Dedifferentiated amniotic fluid mesenchymal stem cell (primary cell): ENCODE data around the gene HLA-DOA.

Source experiments
- DNase-seq: peaks from one replicate; pipeline ENCODE4 v3.0.0-alpha.2; 2016; ENCODE audit errors: extremely low spot score

HLA-DOA gene

DNA sequence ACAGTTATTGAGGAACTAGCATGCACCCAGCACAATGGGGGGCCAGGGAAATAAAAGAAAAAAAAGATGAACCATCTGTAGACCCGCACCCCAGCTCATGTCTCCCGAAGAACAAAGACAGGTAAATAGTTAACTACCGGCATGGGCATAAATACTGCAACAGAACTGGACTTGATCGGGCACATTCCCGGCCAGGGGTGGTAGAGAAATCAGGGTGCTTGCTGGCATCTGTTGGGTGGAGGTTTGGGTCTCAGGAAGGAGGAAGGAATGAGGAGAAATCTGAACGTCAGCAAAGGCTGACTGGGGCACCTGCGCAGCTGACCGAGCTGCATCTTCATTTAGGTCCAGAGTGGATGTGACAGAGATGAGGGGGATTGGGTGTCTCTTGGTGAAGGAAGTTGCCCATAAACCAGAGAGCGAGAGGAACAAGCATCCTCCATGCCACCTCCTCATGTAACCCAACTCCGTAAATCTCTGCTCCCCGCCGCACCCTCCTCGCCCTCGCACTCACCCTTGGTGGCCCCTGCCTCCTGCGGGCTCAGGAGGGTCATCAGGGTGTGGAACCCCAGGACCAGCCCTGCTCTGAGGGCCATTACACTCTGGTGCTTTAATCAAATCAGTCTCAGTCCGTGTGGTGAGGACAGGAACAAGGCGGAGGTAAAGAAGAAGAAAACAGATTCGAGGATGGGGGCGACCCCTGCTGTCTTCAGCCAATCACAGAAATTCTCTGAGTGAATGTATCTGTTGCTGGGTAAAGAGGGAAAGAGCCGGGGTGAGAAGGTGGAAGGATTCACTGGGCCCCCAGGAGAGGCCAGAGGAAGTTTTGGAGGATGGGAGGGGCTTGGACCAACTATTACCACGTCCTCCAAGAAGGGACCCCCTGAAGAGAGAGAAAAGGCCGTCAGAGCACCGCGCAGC, at the start of gene HLA-DOA:
Gene HLA-DOA (minus strand): TSS at position 648 of the 918 bp plus-strand sequence.
- no peak for DNase-seq

DNA sequence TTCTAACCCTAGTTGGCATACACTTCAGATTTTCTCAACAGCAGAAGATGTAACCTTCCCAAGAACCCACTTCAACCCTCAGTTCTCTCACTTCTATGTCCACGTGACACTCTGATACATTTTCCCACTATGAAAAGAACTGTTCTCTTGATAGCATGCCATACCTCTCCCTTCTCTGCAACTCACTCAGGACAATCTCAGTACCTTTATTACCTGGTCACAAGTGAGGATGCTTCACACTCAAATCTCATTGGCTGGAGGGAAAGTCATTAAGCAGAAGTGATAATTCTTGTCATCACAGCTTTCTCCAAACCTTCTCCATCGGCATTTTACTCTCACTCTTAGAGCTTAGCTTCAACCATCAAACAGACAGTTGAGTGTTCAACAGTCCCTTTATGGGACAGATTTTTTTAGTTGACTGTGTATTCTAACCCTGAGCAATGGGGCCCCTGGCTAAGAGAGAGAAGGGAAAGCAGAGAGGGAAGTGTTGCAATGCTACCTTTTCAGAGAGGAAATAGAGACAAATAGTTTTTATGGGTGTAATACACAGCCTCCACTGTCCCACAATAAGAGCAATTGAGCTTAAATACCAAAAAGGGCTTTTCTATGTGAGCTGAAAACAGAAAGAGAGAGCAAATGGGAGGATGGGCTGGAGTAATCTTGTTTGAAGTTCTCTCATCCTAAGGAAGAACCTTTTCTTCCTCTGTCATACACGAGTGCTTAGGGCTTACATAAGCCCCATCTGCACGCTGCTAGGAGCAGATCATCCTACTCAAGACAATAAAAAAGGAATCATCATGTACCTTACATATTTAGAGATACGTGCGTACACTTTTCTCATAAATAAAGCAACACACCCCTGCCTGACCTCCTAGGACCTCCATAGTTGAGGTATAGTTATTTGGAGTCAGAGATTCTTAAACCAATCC, 48.1 kb upstream of the HLA-DOA start:
- DNase-seq, result no peak

DNA sequence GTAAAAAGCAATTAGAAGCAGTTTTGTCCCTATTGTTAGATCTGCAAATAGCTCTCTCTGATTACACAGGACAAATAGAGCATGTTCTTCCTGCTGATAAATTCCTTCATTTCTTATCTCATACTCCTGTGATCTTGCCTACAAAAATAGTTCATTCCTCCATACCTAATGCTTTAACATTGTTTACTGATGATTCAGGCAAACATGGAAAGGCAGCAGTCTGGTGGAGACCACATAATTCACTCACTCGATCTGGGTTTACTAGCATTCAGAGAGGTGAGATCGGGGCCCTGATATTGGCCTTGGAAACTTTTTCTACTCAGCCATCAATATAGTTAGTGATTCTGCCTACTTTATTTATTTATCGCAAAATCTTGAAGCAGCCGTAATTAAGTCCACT, 43.8 kb upstream of the HLA-DOA start:
- no peak for DNase-seq

DNA sequence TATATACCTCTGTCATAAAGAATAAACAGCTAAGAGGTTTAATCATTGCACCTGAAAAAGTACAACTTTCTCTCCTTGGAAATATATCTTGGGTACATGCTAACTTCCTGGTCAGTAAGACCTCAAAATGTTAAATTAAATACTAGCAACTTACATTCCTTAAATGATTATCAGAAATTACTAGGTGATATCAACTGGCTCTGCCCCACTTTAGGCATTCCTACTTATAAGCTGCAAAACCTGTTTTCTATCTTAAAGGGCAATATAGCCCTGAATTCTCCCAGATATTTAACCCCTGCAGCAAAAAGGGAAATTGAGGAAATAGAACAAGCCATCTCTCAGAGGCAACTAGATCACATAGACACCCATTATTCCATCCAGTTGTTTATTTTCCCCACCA, 43.2 kb upstream of the HLA-DOA start:
- no peak for DNase-seq

DNA sequence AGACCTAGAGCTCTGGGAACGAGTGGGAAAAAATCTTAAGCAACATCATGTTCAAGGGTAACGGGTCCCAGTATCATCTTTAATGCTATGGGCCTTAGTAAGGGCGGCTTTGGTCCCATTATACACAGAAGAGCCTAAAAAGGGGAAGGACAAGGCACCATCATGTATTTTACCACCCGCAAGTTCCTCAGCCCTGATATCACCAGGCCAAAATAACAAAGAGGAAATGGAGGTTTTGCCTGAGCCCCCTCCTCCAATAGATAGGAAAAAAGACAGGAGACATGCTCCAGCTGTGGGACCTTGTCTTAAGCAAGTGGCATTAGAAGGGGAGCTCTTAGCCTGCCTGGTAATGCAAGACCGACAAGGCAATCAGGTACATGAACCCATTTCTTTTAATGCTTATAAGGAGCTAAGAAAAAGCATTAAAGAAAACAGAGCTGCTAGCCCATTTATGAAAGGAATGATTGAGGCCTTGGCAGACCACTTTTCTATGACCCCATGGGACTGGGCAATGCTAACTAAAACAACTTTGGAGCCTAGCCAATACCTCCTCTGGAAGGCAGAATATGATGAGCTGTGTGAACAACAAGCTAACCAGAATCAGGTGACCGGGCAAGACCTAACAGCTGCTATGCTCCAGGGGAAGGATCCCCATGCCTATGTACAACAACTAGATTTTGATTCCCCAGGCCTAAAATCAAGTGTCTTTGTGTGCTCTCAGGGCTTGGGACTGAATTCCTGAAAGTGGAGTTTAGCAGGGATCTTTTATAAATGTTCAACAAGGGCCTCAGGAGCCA, 40.8 kb upstream of the HLA-DOA start:
- DNase-seq, result no peak

DNA sequence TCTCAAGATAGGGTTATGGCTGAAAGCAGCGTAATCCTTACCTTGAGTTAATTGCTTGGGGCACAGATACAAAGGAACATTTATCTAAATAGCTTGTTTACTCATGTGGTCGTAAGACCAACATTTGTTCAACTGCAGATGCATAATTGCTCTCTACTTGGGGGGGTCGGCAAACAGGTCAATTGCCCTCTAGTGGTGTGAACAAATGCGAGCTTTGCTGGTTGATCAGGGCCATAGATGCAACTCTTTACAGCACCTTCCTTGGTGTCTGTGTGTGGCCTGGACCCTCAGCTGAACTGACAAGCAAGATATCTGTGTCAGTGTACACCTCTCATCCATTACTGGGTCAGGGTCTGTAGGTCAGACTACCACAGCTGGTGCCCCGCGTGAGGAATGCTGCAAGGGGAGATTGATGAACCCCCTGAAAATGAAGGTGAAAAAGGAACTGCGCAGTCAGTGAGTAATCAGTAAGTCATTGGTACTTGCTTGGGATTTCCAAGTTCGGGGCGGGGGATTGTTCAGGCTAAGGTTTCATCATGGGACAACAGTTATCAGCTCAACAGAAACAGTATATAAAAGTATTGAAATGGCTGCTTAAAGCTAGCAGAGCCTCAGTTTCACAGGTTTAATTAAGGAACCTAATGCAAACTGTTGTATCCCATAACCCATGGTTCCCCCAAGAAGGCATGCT, 40.1 kb upstream of the HLA-DOA start:
- DNase-seq, result no peak

DNA sequence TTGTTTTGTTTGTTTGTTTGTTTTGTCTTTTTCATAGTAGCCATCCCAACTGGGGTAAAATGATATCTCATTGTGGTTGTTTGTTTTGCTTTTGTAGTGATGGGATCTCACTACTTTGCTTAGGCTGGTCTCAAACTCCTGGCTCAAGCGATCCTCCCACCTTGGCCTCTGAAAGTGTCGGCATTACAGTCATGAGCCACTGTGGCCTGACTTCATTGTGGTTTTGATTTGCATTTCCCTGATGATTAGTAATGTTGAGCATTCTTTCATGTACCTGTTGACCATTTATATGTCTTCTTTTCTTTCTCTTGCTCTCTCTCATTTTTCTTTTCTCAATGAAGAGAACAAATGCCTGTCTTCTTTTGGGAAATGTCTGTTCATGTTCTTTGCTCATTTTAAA, 30.8 kb upstream of the HLA-DOA start:
- no peak for DNase-seq

DNA sequence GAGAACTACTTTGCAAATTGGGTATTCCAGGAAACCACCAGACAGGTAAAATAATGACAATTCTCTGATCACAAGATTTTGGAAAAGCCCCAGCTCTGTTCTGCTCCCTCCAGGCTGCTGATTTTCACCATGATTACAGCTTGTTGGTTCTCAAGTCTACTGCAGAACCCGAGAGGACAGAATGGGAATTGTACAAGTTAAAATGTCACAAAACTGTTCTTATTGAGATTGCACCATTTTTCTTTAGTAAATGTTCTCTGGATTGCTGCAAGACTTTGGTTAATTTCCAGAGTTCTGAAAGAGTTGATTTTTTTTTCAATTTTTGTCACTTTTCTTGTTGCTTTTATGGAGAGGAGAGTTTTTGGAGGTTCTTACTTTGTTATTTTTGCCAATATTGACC, 27.1 kb upstream of the HLA-DOA start:
- no peak for DNase-seq

DNA sequence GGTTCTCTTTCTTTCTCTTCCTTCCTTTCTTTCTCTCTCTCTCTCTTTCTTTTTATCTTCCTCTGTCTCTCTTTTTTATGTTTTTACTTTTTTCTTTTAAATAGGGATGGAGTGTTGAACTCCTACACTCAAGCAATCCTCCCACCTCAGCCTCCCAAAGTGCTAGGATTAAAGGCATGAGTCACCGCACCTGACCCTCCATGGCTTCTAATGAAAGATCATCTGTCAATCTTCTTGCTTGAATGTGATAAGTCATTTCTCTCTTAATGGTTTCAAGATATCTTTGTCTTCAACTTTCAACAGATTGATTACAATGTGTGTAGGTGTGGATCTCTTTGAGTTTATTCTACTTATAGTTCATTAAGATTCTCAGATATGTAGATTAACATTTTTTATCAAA, 25.2 kb upstream of the HLA-DOA start:
- DNase-seq, result no peak

DNA sequence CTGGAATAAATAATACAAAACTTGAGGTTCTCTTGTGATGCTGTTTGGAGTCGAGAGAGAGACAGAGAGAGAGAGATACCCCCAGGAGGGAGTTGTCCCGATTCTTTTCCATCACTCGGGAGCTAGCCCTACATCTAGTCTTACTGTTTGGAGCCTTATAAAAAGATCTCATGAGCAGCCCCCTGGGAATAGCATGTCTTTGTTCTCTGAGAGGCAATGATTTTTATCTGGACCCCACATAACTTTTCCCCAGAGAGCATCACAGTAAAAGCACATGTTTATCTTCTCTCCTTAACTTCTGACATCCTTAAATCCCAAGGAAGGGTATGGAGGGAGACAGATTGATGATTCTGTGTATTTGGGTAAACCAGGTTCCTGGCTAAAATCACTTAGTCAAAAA, 20.9 kb upstream of the HLA-DOA start:
- no peak for DNase-seq

DNA sequence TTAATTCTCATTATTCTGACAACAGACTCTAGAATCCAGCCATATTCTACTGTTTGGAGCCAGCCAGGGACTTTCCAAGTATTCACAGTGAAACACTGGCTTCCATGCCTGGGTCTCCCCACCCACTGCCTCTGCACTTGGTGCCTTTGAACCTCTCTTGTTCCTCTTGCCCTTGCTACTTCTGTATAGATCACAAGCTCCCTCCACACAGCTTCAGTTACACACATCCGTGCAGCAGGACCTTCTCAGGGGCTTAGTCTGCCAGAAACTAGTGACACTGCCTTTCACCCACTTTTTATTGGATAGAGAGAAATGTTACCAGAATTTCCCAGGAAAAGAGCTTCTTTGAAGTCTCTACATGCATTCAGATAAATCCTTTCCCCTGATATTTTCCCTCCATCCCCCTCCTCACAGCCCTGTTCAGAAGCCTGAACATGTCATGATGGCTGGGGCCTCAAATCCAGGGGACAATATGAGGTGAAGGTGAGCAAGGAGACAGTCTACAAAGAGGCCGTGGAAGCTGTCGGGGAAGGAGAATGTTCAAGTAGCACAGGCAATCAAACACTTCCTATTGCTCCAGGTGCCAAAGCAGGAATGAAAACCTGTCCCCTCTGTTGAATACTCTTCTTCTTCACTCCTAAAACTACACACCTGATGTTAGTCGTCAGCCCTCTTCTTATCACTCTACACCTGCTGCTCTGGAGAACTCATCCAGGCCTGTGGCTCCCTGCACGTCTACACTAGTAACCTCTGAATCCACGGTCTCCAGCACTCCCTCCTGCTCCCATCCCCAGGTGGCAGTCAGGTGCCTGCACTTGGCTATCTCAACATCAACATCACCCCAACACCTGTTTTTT, 20.2 kb upstream of the HLA-DOA start:
- DNase-seq, result no peak

DNA sequence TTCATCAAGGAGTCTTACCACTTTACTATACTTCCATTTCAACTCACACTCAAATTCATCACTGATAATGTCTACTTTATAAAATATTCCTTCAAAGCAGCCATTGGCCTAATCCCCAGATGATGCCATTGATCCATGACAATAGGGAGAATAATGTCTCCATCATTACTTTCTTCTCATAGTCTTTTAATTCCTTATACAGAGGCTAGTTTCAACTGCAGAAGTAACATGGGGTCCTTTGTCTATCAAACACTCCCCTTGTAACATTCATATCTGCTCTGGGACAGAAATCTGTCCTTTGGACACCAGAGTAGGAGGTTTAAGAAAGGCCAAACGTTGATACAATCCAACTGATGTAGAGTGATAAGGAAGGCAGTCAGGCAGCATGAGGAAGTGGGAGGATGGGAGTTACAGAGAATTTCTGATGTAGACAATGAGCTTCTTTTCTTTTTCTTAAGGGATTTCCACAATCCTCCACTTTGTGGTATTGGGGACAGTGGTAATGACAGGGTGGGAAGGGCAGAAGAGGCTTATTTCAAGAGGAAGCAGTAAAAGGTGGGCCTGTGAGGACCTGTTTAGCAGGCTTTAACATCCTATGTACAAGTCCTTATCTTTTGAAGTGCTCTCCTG, 18.9 kb upstream of the HLA-DOA start:
- no peak for DNase-seq

DNA sequence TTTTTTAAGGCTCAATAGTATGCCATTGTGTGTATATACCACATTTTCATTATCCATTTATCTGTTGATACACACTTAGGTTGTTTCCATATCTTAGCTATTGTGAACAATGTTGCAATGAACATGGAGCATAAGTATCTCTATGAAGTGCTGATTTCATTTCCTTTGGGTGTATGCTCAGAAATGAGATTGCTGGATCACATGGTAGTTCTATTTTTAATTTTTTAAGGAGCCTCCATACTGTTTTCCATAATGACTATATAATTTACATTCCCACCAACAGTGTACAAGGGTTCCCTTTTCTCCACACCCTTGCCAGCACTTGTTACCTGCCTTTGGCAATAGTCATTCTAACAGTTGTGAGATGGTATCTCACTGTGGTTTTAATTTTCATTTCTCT, 15.1 kb upstream of the HLA-DOA start:
- no peak for DNase-seq

DNA sequence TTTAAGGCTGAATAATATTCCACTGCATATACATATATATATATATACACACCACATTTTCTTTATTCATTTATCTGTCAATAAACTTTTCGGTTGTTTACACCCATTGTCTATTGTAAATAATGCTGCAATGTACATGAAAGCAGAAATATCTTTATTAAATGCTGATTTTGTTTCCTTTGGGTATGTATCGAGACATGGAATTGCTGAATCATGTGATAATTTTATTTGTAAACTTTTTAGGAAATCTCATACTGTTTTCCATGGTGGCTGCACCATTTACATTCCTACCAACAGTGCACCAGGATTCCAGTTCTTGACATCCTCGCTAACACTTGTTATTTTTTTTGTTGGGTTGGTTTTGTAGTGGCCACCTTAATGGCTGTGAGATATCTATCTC, 14.1 kb upstream of the HLA-DOA start:
- DNase-seq, result no peak

DNA sequence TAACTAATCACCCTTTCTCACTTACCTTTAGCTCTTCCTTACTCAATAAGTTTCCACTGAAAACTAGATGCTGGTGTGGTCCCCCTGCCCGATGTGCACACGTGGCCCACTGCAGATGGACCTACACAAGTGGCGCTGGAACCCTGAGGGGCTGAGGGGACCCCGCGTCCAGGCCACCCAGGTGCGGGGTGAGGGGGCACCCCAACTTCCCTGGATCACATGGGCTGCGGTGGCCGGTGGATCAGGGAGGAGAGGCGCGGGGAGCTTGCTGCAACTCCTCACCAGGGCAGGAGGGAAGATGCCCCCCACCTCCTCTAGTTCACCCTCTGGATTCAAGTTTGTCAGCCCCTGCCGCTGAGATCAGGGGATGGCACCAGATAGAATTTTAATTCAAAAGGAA, 12.5 kb upstream of the HLA-DOA start:
- no peak for DNase-seq

DNA sequence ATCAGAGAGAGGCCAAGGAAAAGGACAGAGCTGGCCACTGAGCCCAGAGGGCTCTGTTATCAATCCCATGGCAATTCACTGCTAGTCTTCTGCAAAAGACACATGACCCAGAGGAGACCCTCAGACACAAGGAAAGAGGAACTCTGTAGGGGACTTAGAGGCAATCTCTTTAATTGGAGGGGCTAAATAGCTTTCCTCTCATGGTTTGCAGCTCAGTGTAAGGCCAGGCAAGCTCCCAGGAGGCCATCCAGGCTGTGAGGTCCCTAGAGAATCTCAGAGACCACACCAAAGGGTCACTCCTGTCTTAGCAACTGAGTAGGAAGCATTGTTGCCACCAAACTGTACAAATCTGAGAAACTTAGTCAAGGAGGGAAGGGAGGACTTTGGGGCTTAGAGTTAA, 10.0 kb upstream of the HLA-DOA start:
- DNase-seq, result no peak

DNA sequence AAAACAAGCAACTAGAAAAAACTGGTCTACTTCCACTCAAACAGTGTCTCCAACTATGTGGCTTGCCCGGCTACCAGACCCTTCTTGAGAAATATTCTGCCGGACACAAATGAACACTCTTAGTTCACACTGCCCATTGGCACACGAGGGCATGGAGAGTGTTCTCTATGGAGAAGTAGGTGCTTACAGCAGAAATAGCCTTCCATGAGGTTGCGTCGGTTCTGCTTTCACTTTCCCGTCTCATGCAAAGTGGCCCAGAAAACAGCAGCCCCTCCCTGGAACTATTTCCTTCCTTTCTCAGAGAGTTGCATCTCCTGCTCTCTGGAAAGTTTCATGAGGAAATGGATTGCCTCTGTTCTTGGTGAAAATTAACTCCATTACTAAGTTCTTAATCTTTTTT, 9.5 kb upstream of the HLA-DOA start:
- peak; percentile 31 for DNase-seq

DNA sequence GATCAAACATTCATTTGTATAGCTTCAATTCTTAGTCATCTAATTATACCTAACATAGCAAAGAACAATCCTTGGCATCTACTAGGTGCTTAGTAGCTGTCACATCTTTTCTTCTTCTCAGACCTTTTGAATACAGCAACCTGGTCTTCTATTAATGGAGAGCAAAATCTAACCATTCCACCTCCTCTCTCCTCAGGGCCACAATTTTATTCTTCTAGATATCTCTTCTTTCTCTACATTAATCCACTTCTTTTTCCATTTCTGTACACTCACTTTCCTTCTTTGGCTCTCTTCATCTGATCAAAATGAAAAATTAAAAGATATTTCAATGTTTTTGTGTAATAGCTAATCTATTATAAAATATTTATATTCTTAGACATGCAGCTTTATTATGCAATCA, 9.0 kb upstream of the HLA-DOA start:
- no peak for DNase-seq

DNA sequence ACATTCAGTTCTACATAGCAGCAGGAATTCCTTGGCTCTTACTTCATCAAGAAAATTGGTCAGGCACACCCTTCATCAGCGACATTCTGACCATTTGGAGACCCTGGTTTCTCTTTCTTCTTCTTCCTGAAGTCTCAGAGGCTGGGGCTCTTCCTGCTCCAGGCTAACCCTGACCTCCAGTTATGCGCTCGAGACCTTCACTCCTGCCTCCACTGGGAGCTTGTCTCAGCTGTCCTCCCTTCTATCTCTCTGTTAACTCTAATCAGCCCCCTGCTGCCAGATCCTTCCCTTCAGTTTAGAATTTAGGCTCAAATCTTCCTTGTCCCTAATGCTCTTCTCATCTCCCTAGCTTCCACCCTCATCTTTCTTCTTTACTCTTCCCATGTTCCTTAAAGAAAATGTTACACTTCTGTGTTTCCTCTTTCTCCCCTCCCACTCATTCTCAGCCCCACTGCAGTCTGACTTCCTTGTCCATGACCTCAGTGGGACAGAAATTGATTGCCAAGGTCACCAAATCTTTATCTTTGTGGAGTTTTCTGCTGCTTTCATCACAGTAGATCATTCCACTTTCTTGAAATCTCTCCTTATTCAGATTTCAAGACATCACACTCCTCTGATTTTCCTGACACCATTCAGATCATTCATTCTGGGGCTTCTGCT, 8.4 kb upstream of the HLA-DOA start:
- no peak for DNase-seq
